GM21515 (cell line): ENCODE measurements around the gene LSM5.

Source experiments
- ATAC-seq: cut with Tn5 transposase; IDR thresholded peaks from one replicate; pipeline ENCODE4 v1.9.1; 2021; ENCODE audit not compliant: unreplicated experiment

Gene LSM5

GRCh38 chr7:32490127-32490796 is at the start of gene LSM5:
LSM5 (minus strand) TSS chr7:32490380; CDS start chr7:32490365, 15 bp downstream.
- ATAC-seq: peak; percentile 90

DNA sequence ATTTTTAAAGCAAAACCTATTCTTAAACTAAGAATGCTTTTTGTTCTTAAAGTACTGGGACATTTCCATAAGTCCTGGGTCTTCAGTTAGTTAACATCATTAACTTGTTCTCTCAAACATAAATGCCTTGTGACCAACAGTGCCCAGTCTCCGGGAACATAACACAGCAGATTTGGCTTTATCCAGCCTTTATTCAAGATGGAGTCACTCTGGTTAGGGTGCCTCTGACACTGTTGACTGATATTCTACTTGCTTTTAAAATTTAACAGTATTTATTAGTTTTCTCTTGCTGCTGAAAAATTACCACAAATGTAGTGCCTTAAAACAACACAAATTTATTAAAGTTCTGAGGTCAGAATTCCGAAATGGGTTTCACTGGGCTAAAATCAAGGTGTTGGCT is 49.2 kb upstream of the LSM5 start:
- no peak for ATAC-seq

DNA sequence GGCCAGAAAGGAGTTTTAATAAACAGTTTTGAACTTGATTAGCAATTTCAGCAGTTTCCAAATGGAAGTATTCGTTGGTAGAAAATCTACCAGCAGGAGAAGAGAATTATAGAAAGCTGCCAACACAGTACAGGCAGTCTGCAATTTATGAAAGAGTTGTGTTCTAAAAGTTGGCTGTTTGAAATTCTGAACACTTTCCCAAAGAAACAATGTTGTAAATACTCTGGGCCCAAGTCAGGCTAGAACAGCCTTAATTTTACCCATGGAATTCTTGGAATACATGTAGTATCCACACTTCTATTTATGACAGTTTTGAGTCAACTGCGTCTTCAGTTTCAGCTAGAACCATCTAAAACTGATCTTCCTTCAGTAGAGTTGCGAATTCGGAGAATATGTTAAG is 47.6 kb upstream of the LSM5 start:
- ATAC-seq: no peak

- no peak for ATAC-seq
Measured at GRCh38 chr7:32536585-32536984, 46.4 kb upstream of the LSM5 start.

GRCh38 chr7:32536016-32536415 is 45.8 kb upstream of the LSM5 start:
- no peak for ATAC-seq

- ATAC-seq: no peak
Measured at GRCh38 chr7:32535162-32535702, 45.1 kb upstream of the LSM5 start.

GRCh38 chr7:32533276-32534029 is 43.3 kb upstream of the LSM5 start:
- no peak for ATAC-seq

DNA sequence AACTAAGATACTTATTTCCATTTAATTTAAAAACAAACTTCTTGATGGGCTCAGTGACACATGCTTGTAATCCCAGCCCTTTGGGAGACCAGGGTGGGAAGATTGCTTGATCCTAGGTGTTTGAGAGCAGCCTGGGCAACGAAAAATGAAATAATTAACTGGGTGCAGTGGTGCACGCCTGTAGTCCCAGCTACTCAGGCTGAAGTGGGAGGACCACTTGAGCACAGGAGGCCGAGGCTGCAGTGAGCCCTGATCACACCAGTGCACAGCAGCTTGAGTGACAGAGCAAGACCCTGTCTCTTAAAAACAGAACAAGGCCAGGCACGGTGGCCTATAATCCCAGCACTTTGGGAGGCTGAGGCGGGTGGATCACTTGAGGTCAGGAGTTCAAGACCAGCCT is 42.5 kb upstream of the LSM5 start:
- no peak for ATAC-seq

GRCh38 chr7:32532086-32532485 is 41.9 kb upstream of the LSM5 start:
- ATAC-seq: no peak

DNA sequence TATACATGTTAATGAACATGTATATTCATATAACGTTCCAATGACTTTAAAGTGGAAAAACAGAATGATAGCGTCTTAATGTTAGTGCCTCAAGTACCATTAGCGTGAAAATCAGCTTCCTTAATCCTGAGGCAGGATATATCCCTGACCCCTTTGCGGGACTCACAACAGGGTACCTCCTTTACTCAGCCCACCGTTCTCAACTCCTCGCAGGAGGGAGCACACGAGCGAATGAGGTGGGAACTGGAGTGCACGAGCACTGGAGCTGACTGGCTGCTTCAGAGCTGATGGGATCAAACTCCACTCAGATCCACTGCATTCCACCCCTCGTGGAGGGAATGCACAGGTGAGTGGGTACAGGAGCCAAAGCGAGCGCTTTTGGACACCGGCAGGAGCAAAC is 41.2 kb upstream of the LSM5 start:
- ATAC-seq: no peak

GRCh38 chr7:32525839-32526238 is 35.7 kb upstream of the LSM5 start:
- ATAC-seq: no peak

DNA sequence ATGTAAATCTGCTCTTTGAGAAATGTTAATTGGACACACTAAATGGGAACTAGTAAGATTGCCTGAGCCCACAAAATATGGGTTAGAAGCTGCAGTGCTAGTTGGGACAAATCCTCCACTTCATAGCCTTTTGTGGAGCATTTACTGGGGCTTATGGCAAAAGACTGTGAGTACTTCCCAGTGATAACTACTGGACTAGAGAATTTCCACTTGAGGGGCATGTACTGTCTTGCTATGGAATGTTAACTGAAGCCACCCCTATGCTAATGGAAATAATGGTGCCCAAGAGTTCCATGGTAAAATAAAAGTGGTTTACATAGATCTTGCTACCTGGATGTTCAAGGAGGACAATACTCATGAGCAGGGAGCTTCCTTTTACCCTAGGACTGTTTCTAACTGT is 34.5 kb upstream of the LSM5 start:
- no peak for ATAC-seq

- ATAC-seq: no peak
Measured at GRCh38 chr7:32522746-32523530, 32.8 kb upstream of the LSM5 start.

- no peak for ATAC-seq
Measured at GRCh38 chr7:32519763-32520162, 29.6 kb upstream of the LSM5 start.

- no peak for ATAC-seq
Measured at GRCh38 chr7:32518534-32519140, 28.5 kb upstream of the LSM5 start.

DNA sequence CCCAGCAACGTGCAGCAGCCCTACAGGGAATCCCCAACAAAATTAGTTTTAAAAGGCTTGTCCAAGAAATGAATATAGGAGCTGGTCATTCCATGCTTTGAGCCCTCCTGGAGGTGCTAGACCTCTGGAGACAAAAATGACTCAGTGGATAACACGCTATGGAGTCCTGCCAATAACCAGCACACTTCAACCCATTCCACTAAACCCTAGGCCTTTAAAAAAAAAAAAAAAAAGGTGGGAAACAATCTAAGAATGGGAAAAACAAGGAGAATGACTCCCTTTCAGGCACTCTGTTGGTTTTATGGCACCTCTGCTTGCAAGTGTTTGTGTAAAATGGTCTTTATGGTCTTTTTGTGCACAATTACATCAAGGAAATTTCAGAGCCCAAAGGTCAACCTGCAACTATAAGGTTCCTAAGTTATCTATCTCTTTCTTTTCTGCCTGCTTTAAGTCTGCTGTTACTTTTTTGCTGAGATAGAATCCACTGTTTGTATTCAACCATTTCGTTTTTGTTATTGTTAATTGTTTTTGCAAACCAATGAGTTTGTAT is 26.4 kb upstream of the LSM5 start:
- no peak for ATAC-seq

GRCh38 chr7:32515890-32516550 is 25.8 kb upstream of the LSM5 start:
- ATAC-seq: peak; percentile 82

DNA sequence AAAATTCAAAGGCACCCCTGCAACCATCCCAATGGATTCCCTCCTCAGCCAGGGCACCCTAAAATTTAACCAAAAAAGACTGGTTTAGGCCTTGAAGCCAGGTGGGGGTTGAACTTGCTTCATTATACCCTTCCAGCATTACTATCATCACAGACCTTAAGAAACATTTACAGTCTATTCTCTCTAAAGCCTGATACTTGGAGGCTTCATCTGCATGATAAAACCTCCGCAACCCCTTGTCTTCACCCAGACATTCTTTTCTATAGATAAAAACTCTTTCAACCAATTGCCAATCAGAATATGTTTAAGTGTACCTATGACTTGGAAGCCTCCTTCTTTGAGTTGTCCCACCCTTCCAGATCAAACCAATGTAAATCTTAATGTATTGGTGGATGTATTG is 23.0 kb upstream of the LSM5 start:
- no peak for ATAC-seq

DNA sequence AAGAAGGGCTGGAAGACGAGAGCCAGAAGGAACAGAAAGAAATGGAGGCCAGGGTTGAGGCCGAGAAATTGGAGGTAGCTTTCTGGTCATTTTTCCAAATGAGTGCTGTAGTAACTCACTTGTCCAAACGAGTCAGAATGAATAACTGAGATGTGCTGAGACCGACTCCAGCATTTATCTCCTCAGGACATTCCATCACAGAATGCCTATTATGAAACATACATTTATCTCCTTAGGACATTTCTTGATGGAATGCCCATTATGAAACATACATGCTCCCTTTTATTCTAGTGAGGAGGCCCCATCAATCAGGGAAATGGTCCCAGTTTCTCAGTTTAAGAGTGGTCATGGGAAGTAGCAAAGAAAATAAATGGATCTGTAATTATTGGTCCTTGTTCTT is 21.6 kb upstream of the LSM5 start:
- ATAC-seq: no peak

- ATAC-seq: no peak
Measured at GRCh38 chr7:32507414-32507813, 17.2 kb upstream of the LSM5 start.
